ENCODE results near the gene KSR2. TPM values are rescaled to one million over a fixed set of nuclear protein-coding genes. Genes with fewer than 3 reads are reported as not detected.

Gene KSR2
- total RNA-seq, 1 experiment from 2014 or later: not detected

DNA sequence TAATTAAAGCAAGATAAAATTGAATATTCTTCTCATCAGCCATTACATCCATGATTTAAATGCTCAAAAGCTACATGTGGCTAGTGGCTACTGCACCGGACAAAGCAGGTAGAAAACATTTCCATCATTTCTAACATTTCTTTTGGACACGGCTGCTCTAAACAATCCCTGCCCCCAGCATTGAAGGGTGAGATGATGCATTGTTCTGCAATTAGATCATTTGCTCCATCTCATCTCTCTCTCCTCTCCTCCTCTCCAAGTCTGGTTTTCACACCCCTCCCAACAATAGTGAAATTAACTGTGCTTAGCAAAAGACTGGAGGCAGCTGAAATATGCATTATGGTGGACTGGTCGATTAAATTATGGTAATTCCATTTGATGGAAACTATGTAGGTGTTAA, 288.5 kb downstream of the KSR2 start:
- Histone ChIP-seq H3K4me1 (ENCODE audit: insufficient read depth, low read length, poor library complexity, severe bottlenecking) (no peaks in the 10 kb centered on the region), H3K9me3 (ENCODE audit: low read depth, low read length, poor library complexity, severe bottlenecking) (no peaks in the 10 kb centered on the region), H3K36me3 (ENCODE audit: insufficient read depth, low read length, poor library complexity, severe bottlenecking) (no peaks in the 10 kb centered on the region), H3K27ac (ENCODE audit: low read depth, low read length, poor library complexity, severe bottlenecking) (no peak overlapping the region), H3K4me3 (ENCODE audit: low read depth, low read length, poor library complexity, severe bottlenecking) (no peak overlapping the region), H3K27me3 (replicated peaks; ENCODE audit: insufficient read depth, low read depth, low read length, poor library complexity) (peaks cover 16% of the 10 kb centered on the region)
- DNase-seq (ENCODE audit: low spot score): no peak
- ChIA-PET POLR2A (ENCODE audit: low non-redundant PET) (no interaction called here), CTCF (no interaction called here)
- no peak for TF ChIP-seq EZH2 (IDR thresholded peaks at IDR 0.05; ENCODE audit: borderline replicate concordance, low read depth, low read length, poor library complexity, severe bottlenecking)
- TF ChIP-seq CTCF (conservative IDR thresholded peaks at IDR 0.05; ENCODE audit: low read depth, low read length): no peak
- intact Hi-C loops (cut with micrococcal nuclease; ENCODE audit: unreplicated experiment): no loop called here
- no TSS peak for BruUV-seq (replicated peaks)

- ChIA-PET POLR2A (ENCODE audit: low non-redundant PET) (no interaction called here), CTCF (no interaction called here)
- Histone ChIP-seq H3K36me3 (ENCODE audit: insufficient read depth, low read length, poor library complexity, severe bottlenecking) (no peaks in the 10 kb centered on the region), H3K27me3 (replicated peaks; ENCODE audit: insufficient read depth, low read depth, low read length, poor library complexity) (peaks cover 16% of the 10 kb centered on the region), H3K27ac (ENCODE audit: low read depth, low read length, poor library complexity, severe bottlenecking) (no peak overlapping the region), H3K9me3 (ENCODE audit: low read depth, low read length, poor library complexity, severe bottlenecking) (no peaks in the 10 kb centered on the region), H3K4me3 (ENCODE audit: low read depth, low read length, poor library complexity, severe bottlenecking) (no peak overlapping the region), H3K4me1 (ENCODE audit: insufficient read depth, low read length, poor library complexity, severe bottlenecking) (no peaks in the 10 kb centered on the region)
- intact Hi-C loops (cut with micrococcal nuclease; ENCODE audit: unreplicated experiment): no loop called here
- DNase-seq (ENCODE audit: low spot score): no peak
- BruUV-seq (replicated peaks): no TSS peak
- TF ChIP-seq EZH2 (IDR thresholded peaks at IDR 0.05; ENCODE audit: borderline replicate concordance, low read depth, low read length, poor library complexity, severe bottlenecking) (no peak), CTCF (conservative IDR thresholded peaks at IDR 0.05; ENCODE audit: low read depth, low read length) (no peak)
Observed at GRCh38 chr12:117679776-117680175, 289.0 kb downstream of the KSR2 start.

GRCh38 chr12:117674763-117675162, 294.0 kb downstream of the KSR2 start:
- no peak for TF ChIP-seq EZH2 (IDR thresholded peaks at IDR 0.05; ENCODE audit: borderline replicate concordance, low read depth, low read length, poor library complexity, severe bottlenecking)
- TF ChIP-seq CTCF (conservative IDR thresholded peaks at IDR 0.05; ENCODE audit: low read depth, low read length): no peak
- H3K27me3 ChIP-seq (replicated peaks; ENCODE audit: insufficient read depth, low read depth, low read length, poor library complexity): peaks cover 7% of the 10 kb centered on the region
- DNase-seq (ENCODE audit: low spot score): no peak
- no peaks in the 10 kb centered on the region for H3K4me1 ChIP-seq (ENCODE audit: insufficient read depth, low read length, poor library complexity, severe bottlenecking)
- H3K9me3 ChIP-seq (ENCODE audit: low read depth, low read length, poor library complexity, severe bottlenecking): no peaks in the 10 kb centered on the region
- H3K4me3 ChIP-seq (ENCODE audit: low read depth, low read length, poor library complexity, severe bottlenecking): no peak overlapping the region
- no TSS peak for BruUV-seq (replicated peaks)
- no peak overlapping the region for H3K27ac ChIP-seq (ENCODE audit: low read depth, low read length, poor library complexity, severe bottlenecking)
- ChIA-PET CTCF (no interaction called here), POLR2A (ENCODE audit: low non-redundant PET) (interaction anchor here (0.7 kb wide), 1 partner anchor 145 kb away, joined by 3 read pairs; no protein-coding TSS in a partner anchor)
- no peaks in the 10 kb centered on the region for H3K36me3 ChIP-seq (ENCODE audit: insufficient read depth, low read length, poor library complexity, severe bottlenecking)
- intact Hi-C loops (cut with micrococcal nuclease; ENCODE audit: unreplicated experiment): loop anchor here (5.0 kb wide), 1 partner anchor 437 kb away; no protein-coding TSS in a partner anchor

Measured in A673 (cell line).